ENCODE results near the gene JUN.
A peak's percentile ranks its signal among the peaks of the same experiment; 100 is the strongest.

Gene JUN

GRCh38 chr1:58816072-58816746 lies 32.4 kb upstream of the JUN start (continued):
- TF ChIP-seq PBX3 (CRISPR knock-in tag; IDR thresholded peaks at IDR 0.05) = 0 out of 2 replicates have a peak, but pooled peaks have one; percentile 50

GRCh38 chr1:58815686-58816071 lies 31.8 kb upstream of the JUN start:
- POLR2A ChIA-PET = interaction anchor here (1.9 kb wide), 1 partner anchor 32 kb away, joined by 4 read pairs; the partner anchor contains the start of gene JUN
- TF ChIP-seq KLF16 (tag by site-specific recombination; IDR thresholded peaks at IDR 0.05) (no peak), ZNF169 (tag by site-specific recombination; IDR thresholded peaks at IDR 0.05) (no peak), ZNF2 (tag by site-specific recombination; IDR thresholded peaks at IDR 0.05) (no peak), KLF7 (tag by site-specific recombination; IDR thresholded peaks at IDR 0.05; ENCODE audit: borderline replicate concordance) (no peak), ZNF133 (tag by site-specific recombination; IDR thresholded peaks at IDR 0.05) (no peak), ZNF132 (tag by site-specific recombination; IDR thresholded peaks at IDR 0.05; ENCODE audit: borderline replicate concordance) (no peak), ZNF610 (tag by site-specific recombination; IDR thresholded peaks at IDR 0.05; ENCODE audit: borderline replicate concordance) (no peak), ZBTB6 (tag by site-specific recombination; IDR thresholded peaks at IDR 0.05) (no peak), ZNF138 (tag by site-specific recombination; IDR thresholded peaks at IDR 0.05; ENCODE audit: borderline replicate concordance) (no peak), PRDM10 (tag by site-specific recombination; IDR thresholded peaks at IDR 0.05) (0 out of 2 replicates have a peak, but pooled peaks have one; percentile 37), ZNF544 (tag by site-specific recombination; IDR thresholded peaks at IDR 0.05) (no peak), ZFP3 (tag by site-specific recombination; IDR thresholded peaks at IDR 0.05; ENCODE audit: low read depth) (no peak), GLIS1 (tag by site-specific recombination; IDR thresholded peaks at IDR 0.05) (no peak), ZIC2 (tag by site-specific recombination; IDR thresholded peaks at IDR 0.05) (no peak), ZNF621 (tag by site-specific recombination; IDR thresholded peaks at IDR 0.05) (no peak), SCRT2 (tag by site-specific recombination; IDR thresholded peaks at IDR 0.05) (peak; percentile 81), ZNF433 (tag by site-specific recombination; IDR thresholded peaks at IDR 0.05; ENCODE audit: low read depth) (no peak), ZSCAN16 (tag by site-specific recombination; IDR thresholded peaks at IDR 0.05) (no peak), ZNF140 (tag by site-specific recombination; IDR thresholded peaks at IDR 0.05) (no peak), ZSCAN30 (tag by site-specific recombination; IDR thresholded peaks at IDR 0.05) (no peak), ZNF148 (tag by site-specific recombination; IDR thresholded peaks at IDR 0.05; ENCODE audit: borderline replicate concordance) (no peak), ZNF600 (tag by site-specific recombination; IDR thresholded peaks at IDR 0.05) (no peak), ZSCAN5A (tag by site-specific recombination; IDR thresholded peaks at IDR 0.05) (no peak), ZBTB1 (tag by site-specific recombination; IDR thresholded peaks at IDR 0.05) (no peak), ZNF626 (tag by site-specific recombination; IDR thresholded peaks at IDR 0.05) (no peak), ZNF777 (tag by site-specific recombination; IDR thresholded peaks at IDR 0.05; ENCODE audit: borderline replicate concordance) (no peak)

More at GRCh38 chr1:58815686-58816071, 31.8 kb upstream of the JUN start:
- H3K4me1 ChIP-seq (ENCODE audit: control insufficient read depth, insufficient read depth, low read length) = peaks cover 7% of the 10 kb centered on the region
- no peaks in the 10 kb centered on the region for H3K9me3 ChIP-seq (ENCODE audit: control insufficient read depth, insufficient read depth, low read depth, low read length)
- CTCF ChIA-PET = interaction anchor here (0.7 to 1.0 kb wide), 3 partner anchors 12 to 83 kb away, joined by 3 to 4 read pairs (median 4); no protein-coding TSS in a partner anchor
- peak overlapping the region; percentile 82 for H3K27ac ChIP-seq (ENCODE audit: extremely low read depth, low read depth, low read length)
- peak overlapping the region; percentile 51 for H3K4me3 ChIP-seq (ENCODE audit: low read depth, low read length)
- H3K36me3 ChIP-seq (ENCODE audit: control insufficient read depth in 2 of 2, insufficient read depth in 1 of 2, low read length in 2 of 2) = no peaks in the 10 kb centered on the region
